ENCODE results near the gene ETV3. TPM values are rescaled to one million over a fixed set of nuclear protein-coding genes. Genes with fewer than 3 reads are reported as not detected.

Gene ETV3
- total RNA-seq, 2 experiments from 2014 or later, result 115 to 117 TPM

GRCh38 chr1:157080714-157081113, 57.5 kb downstream of the ETV3 start:
- Histone ChIP-seq H3K27ac (ENCODE audit: low read depth in 1 of 2, low read length in 2 of 2) (no peak overlapping the region), H3K27me3 (ENCODE audit: control insufficient read depth in 1 of 2, insufficient read depth in 2 of 2, low read length in 2 of 2) (peaks cover 0 to 9% of the 10 kb centered on the region in 2 experiments), H3K4me3 (ENCODE audit: low read length) (no peak overlapping the region), H3K4me1 (ENCODE audit: insufficient read depth, low read length) (no peaks in the 10 kb centered on the region), H3K9me3 (ENCODE audit: control insufficient read depth in 1 of 2, insufficient read depth in 1 of 2, low read length in 2 of 2) (no peaks in the 10 kb centered on the region), H3K36me3 (ENCODE audit: insufficient read depth, low read length) (no peaks in the 10 kb centered on the region)
- Mint-ChIP-seq H3K4me1 (ENCODE audit: low read depth) (no peaks in the 10 kb centered on the region), H3K9me3 (no peaks in the 10 kb centered on the region), H3K27ac (no peak overlapping the region), H3K4me3 (no peak overlapping the region), H3K36me3 (ENCODE audit: low read depth) (no peaks in the 10 kb centered on the region), H3K27me3 (peaks cover 33% of the 10 kb centered on the region)
- TF ChIP-seq CTCF (IDR thresholded peaks at IDR 0.05), result no peak
- ATAC-seq (ENCODE audit: poor library complexity) (no peak), DNase-seq (no peak)
- POLR2A ChIA-PET, result no interaction called here
- intact Hi-C loops (cut with DNase I, micrococcal nuclease), result no loop called here
- CTCF ChIA-PET, result interaction anchor here (1.4 kb wide), 1 partner anchor 9 kb away, joined by 8 read pairs; no protein-coding TSS in a partner anchor

GRCh38 chr1:157077394-157077793, 60.8 kb downstream of the ETV3 start:
- Mint-ChIP-seq H3K4me1 (ENCODE audit: low read depth) (no peaks in the 10 kb centered on the region), H3K27me3 (peaks cover 33% of the 10 kb centered on the region), H3K36me3 (ENCODE audit: low read depth) (no peaks in the 10 kb centered on the region), H3K27ac (no peak overlapping the region), H3K9me3 (no peaks in the 10 kb centered on the region), H3K4me3 (no peak overlapping the region)
- intact Hi-C loops (cut with DNase I, micrococcal nuclease), result loop anchor here in 1 of 2 experiments (5.0 kb wide), 1 partner anchor 165 kb away; no protein-coding TSS in a partner anchor
- no peak for TF ChIP-seq CTCF (IDR thresholded peaks at IDR 0.05)
- H3K4me3 ChIP-seq (ENCODE audit: low read length), result no peak overlapping the region
- no peaks in the 10 kb centered on the region for H3K36me3 ChIP-seq (ENCODE audit: insufficient read depth, low read length)
- H3K27me3 ChIP-seq (ENCODE audit: control insufficient read depth in 1 of 2, insufficient read depth in 2 of 2, low read length in 2 of 2), result peaks cover 6 to 16% of the 10 kb centered on the region in 2 experiments
- no peaks in the 10 kb centered on the region for H3K9me3 ChIP-seq (ENCODE audit: control insufficient read depth in 1 of 2, insufficient read depth in 1 of 2, low read length in 2 of 2)
- H3K27ac ChIP-seq (ENCODE audit: low read depth in 1 of 2, low read length in 2 of 2), result no peak overlapping the region
- POLR2A ChIA-PET, result no interaction called here
- DNase-seq, result no peak
- H3K4me1 ChIP-seq (ENCODE audit: insufficient read depth, low read length), result peaks cover 6% of the 10 kb centered on the region
- no peak for ATAC-seq (ENCODE audit: poor library complexity)
- CTCF ChIA-PET, result interaction anchor here (1.8 kb wide), 1 partner anchor 12 kb away, joined by 3 read pairs; no protein-coding TSS in a partner anchor

GRCh38 chr1:157073944-157074685, 64.1 kb downstream of the ETV3 start:
- no peak overlapping the region for H3K4me3 Mint-ChIP-seq
- H3K4me1 ChIP-seq (ENCODE audit: insufficient read depth, low read length), result peaks cover 6% of the 10 kb centered on the region
- CTCF ChIA-PET, result interaction anchor here (0.5 kb wide), 1 partner anchor 163 kb away, joined by 3 read pairs; no protein-coding TSS in a partner anchor
- H3K27me3 Mint-ChIP-seq, result peaks cover 28% of the 10 kb centered on the region
- no peaks in the 10 kb centered on the region for H3K9me3 ChIP-seq (ENCODE audit: control insufficient read depth in 1 of 2, insufficient read depth in 1 of 2, low read length in 2 of 2)
- no peak overlapping the region for H3K4me3 ChIP-seq (ENCODE audit: low read length)
- no peak overlapping the region for H3K27ac Mint-ChIP-seq
- H3K27me3 ChIP-seq (ENCODE audit: control insufficient read depth in 1 of 2, insufficient read depth in 2 of 2, low read length in 2 of 2), result peaks cover 12 to 16% of the 10 kb centered on the region in 2 experiments
- H3K27ac ChIP-seq (ENCODE audit: low read depth in 1 of 2, low read length in 2 of 2), result no peak overlapping the region
- no peaks in the 10 kb centered on the region for H3K36me3 ChIP-seq (ENCODE audit: insufficient read depth, low read length)
- TF ChIP-seq CTCF (IDR thresholded peaks at IDR 0.05), result no peak
- ATAC-seq (ENCODE audit: poor library complexity), result no peak
- H3K36me3 Mint-ChIP-seq (ENCODE audit: low read depth), result no peaks in the 10 kb centered on the region
- no peaks in the 10 kb centered on the region for H3K4me1 Mint-ChIP-seq (ENCODE audit: low read depth)
- peak in 10 of 14 experiments; percentile 8 to 63 (median 27) for DNase-seq
- intact Hi-C loops (cut with DNase I, micrococcal nuclease), result no loop called here
- H3K9me3 Mint-ChIP-seq, result no peaks in the 10 kb centered on the region
- POLR2A ChIA-PET, result no interaction called here

Other genes starting within 250 kb of the ETV3 start
- gene PEAR1, start 244.7 kb downstream of the ETV3 start, total RNA-seq, result under 1 TPM; 0.20 to 0.41 TPM
- not detected for gene LRRC71, start 217.8 kb downstream of the ETV3 start, total RNA-seq
- 10 to 100 TPM; 13.7 to 13.9 TPM for gene ARHGEF11, start 92.7 kb downstream of the ETV3 start, total RNA-seq
- not detected for gene ETV3L, start 38.6 kb downstream of the ETV3 start, total RNA-seq